Head of caudate nucleus (tissue), 42 donors: Measurements from ENCODE around the gene ARHGDIA.

Experiments used
- DNase-seq, 42 donors: peaks; one replicate each; pipeline versions ENCODE4 v3.0.0 to v3.0.0-alpha.2; 2020 to 2021; ENCODE audit warnings: mixed read lengths in 7 of 42
- intact Hi-C: fragments of 100-400 bp; cut with DNase I; formaldehyde crosslinking; loops from one replicate; pipeline ENCODE4 v1.15.0; 2022

Gene ARHGDIA

GRCh38 chr17:81907219-81908145 is 36.3 kb upstream of the ARHGDIA start:
- intact Hi-C loops = no loop called here
- DNase-seq = no peak

GRCh38 chr17:81906476-81907218 is 35.5 kb upstream of the ARHGDIA start:
- no peak for DNase-seq
- intact Hi-C loops = no loop called here

- intact Hi-C loops = no loop called here
These were observed 34.9 kb upstream of the ARHGDIA start for GRCh38 chr17:81905993-81906392.

GRCh38 chr17:81905424-81905875 is 34.3 kb upstream of the ARHGDIA start:
- DNase-seq = no peak
- intact Hi-C loops = no loop called here

More at GRCh38 chr17:81905993-81906392, 34.9 kb upstream of the ARHGDIA start:
- no peak for DNase-seq

- intact Hi-C loops = no loop called here
These were observed 33.7 kb upstream of the ARHGDIA start for GRCh38 chr17:81904600-81905423.

GRCh38 chr17:81903896-81904599 is 32.9 kb upstream of the ARHGDIA start:
- no peak for DNase-seq
- intact Hi-C loops = no loop called here

More at GRCh38 chr17:81904600-81905423, 33.7 kb upstream of the ARHGDIA start:
- no peak for DNase-seq

GRCh38 chr17:81903415-81903831 is 32.3 kb upstream of the ARHGDIA start:
- intact Hi-C loops = no loop called here
- no peak for DNase-seq

- peak in 1 of 42 donors; percentile 18 for DNase-seq
- intact Hi-C loops = no loop called here
These were observed 31.7 kb upstream of the ARHGDIA start for GRCh38 chr17:81902653-81903414.

GRCh38 chr17:81902023-81902652 is 31.0 kb upstream of the ARHGDIA start, which contains the start of gene NPB:
TSS of gene NPB (plus strand) at chr17:81902238. CDS start at chr17:81902278, 40 bp downstream.
- peak in 22 of 42 donors; percentile 27 to 69 (median 42) for DNase-seq
- intact Hi-C loops = no loop called here

GRCh38 chr17:81901167-81902022 is 30.3 kb upstream of the ARHGDIA start:
- intact Hi-C loops = no loop called here
- no peak for DNase-seq

GRCh38 chr17:81900181-81900820 is 29.2 kb upstream of the ARHGDIA start:
- DNase-seq = no peak
- intact Hi-C loops = no loop called here

GRCh38 chr17:81899514-81900166 is 28.5 kb upstream of the ARHGDIA start:
- DNase-seq = no peak
- intact Hi-C loops = no loop called here

GRCh38 chr17:81898885-81899284 is 27.7 kb upstream of the ARHGDIA start:
- intact Hi-C loops = no loop called here
- no peak for DNase-seq

GRCh38 chr17:81898029-81898866 is 27.1 kb upstream of the ARHGDIA start:
- intact Hi-C loops = no loop called here
- DNase-seq = peak in 1 of 42 donors; percentile 32
